Testis (tissue), 3 donors: ENCODE results near the gene SPAAR. TPM values are rescaled to one million over a fixed set of nuclear protein-coding genes. Genes with fewer than 3 reads are reported as not detected.

Experiments used
- DNase-seq: peaks from one replicate; pipeline ENCODE4 v3.0.0-alpha.2; 2019
- H3K27ac ChIP-seq, 2 donors: fragments of 200-600 bp; sonication (generic); one replicate each; pipeline ENCODE4 v1.5.1; 2019
- H3K27me3 ChIP-seq: fragments of 200-600 bp; sonication (generic); one replicate; pipeline ENCODE4 v1.5.1; 2019
- H3K36me3 ChIP-seq: fragments of 200-600 bp; sonication (generic); one replicate; pipeline ENCODE4 v1.5.1; 2017; ENCODE audit warnings: low read depth; ENCODE audit errors: missing control alignments
- H3K4me1 ChIP-seq: fragments of 200-600 bp; sonication (generic); one replicate; pipeline ENCODE4 v1.5.1; 2019
- H3K4me3 ChIP-seq, 2 donors: fragments of 200-600 bp; sonication (generic); one replicate each; pipeline ENCODE4 v1.5.1; 2017 to 2019
- H3K9me3 ChIP-seq: fragments of 200-600 bp; sonication (generic); one replicate; pipeline ENCODE4 v1.5.1; 2017
- CTCF ChIP-seq, 3 experiments: fragments of 450-650 bp in 2 of 3; fragments of 200-600 bp in 1 of 3; sonication (generic) in 1 of 3; IDR thresholded peaks; one replicate each; pipeline ENCODE4 v1.5.1; 2016 to 2019; ENCODE audit warnings: antibody characterized with exemption in 3 of 3, mild to moderate bottlenecking in 2 of 3, moderate library complexity in 1 of 3
- POLR2A ChIP-seq: fragments of 450-650 bp; IDR thresholded peaks from one replicate; pipeline ENCODE4 v1.6.1; 2017; ENCODE audit warnings: antibody characterized with exemption, mild to moderate bottlenecking, moderate library complexity
- WGBS, 2 donors: methylation state at CpG; one replicate each; pipeline ENCODE4 v1.1.5; 2018; 5-methylcytosine and 5-hydroxymethylcytosine counted together
- intact Hi-C: fragments of 100-400 bp; cut with DNase I; formaldehyde crosslinking; loops from one replicate; pipeline ENCODE4 v1.15.1; 2023; ENCODE audit warnings: low total_unique reads
- polyA plus RNA-seq: library from polyadenylated mRNA; stranded (reverse); fragments of 350-450 nt; fragmentation: Illumina TruSeq; extraction: RNeasy Lipid Tissue Mini Kit (QIAGEN cat#74804); gene quantifications from one replicate; pipeline ENCODE4 v1.2.3, GENCODE V29; 2014; ENCODE audit warnings: low read depth, low replicate concordance; ENCODE audit not compliant: insufficient read depth
- total RNA-seq, 2 donors: library from RNA; depleted of rRNA; stranded (reverse); fragments of >200 nt; gene quantifications; one replicate each; pipeline ENCODE4 v1.2.3, GENCODE V29; 2016

Gene SPAAR
- total and polyA plus RNA-seq, 3 donors from 2014 or later: 15.0 to 69.8 (median 56.9) TPM

- no peaks in the 10 kb centered on the region for H3K27me3 ChIP-seq
- H3K9me3 ChIP-seq: no peaks in the 10 kb centered on the region
- WGBS, 2 donors: 90 to 95% methylated on average over 5 of the region's 5 CpGs
- no peak within 1 kb of the TSS for H3K4me3 ChIP-seq
- no peaks in the 10 kb centered on the region for H3K36me3 ChIP-seq
- intact Hi-C loops: loop anchor here (10.0 kb wide), 2 partner anchors 47 to 227 kb away; no protein-coding TSS in a partner anchor
- TF ChIP-seq POLR2A (no peak), CTCF (IDR thresholded peaks at IDR 0.05) (no peak)
- H3K4me1 ChIP-seq: no peaks in the 10 kb centered on the region
- no peak for DNase-seq
- H3K27ac ChIP-seq: no peak within 1 kb of the TSS
These were observed 49.0 kb downstream of the SPAAR start, which contains the start of gene OR2S2 for GRCh38 chr9:35958104-35958837. TSS of gene OR2S2 (minus strand) at chr9:35958154. CDS start at chr9:35958098, 56 bp downstream.

GRCh38 chr9:35960039-35960655 is 50.9 kb downstream of the SPAAR start:
- no peak for DNase-seq
- 78 to 80% methylated on average over 3 of the region's 3 CpGs for WGBS, 2 donors
- H3K4me1 ChIP-seq: no peaks in the 10 kb centered on the region
- no peak overlapping the region for H3K4me3 ChIP-seq
- no peaks in the 10 kb centered on the region for H3K36me3 ChIP-seq
- no peak overlapping the region for H3K27ac ChIP-seq
- intact Hi-C loops: no loop called here
- H3K9me3 ChIP-seq: no peaks in the 10 kb centered on the region
- H3K27me3 ChIP-seq: no peaks in the 10 kb centered on the region
- no peak for TF ChIP-seq CTCF (IDR thresholded peaks at IDR 0.05)
- no peak for TF ChIP-seq POLR2A

Other genes starting within 250 kb of the SPAAR start
- 1 to 10 TPM; 2.2 to 6.5 TPM for gene ARHGEF39, start 244.3 kb upstream of the SPAAR start, total RNA-seq
- 7.0 TPM for gene ARHGEF39, start 244.3 kb upstream of the SPAAR start, polyA plus RNA-seq
- gene CA9, start 235.6 kb upstream of the SPAAR start, total RNA-seq: 10 to 100 TPM; 11.0 to 36.8 TPM
- gene CA9, start 235.6 kb upstream of the SPAAR start, polyA plus RNA-seq: 50.5 TPM
- gene TPM2, start 219.6 kb upstream of the SPAAR start, total RNA-seq: 100 to 1,000 TPM; 182 to 211 TPM
- gene TPM2, start 219.6 kb upstream of the SPAAR start, polyA plus RNA-seq: 369 TPM
- 100 to 1,000 TPM; 134 to 201 TPM for gene TLN1, start 177.3 kb upstream of the SPAAR start, total RNA-seq
- gene TLN1, start 177.3 kb upstream of the SPAAR start, polyA plus RNA-seq: 171 TPM
- 10 to 100 TPM; 51.2 to 63.1 TPM for gene CREB3, start 176.8 kb upstream of the SPAAR start, total RNA-seq
- 85.0 TPM for gene CREB3, start 176.8 kb upstream of the SPAAR start, polyA plus RNA-seq
- gene GBA2, start 160.3 kb upstream of the SPAAR start, total RNA-seq: 10 to 100 TPM; 66.5 to 77.1 TPM
- gene GBA2, start 160.3 kb upstream of the SPAAR start, polyA plus RNA-seq: 51.3 TPM
- 10 to 100 TPM; 21.1 to 21.4 TPM for gene RGP1, start 160.2 kb upstream of the SPAAR start, total RNA-seq
- gene RGP1, start 160.2 kb upstream of the SPAAR start, polyA plus RNA-seq: 23.9 TPM
- gene MSMP, start 155.2 kb upstream of the SPAAR start, total RNA-seq: 1 to 10 TPM in 1 of 2 donors, not detected in 1; 1.7 TPM
- gene MSMP, start 155.2 kb upstream of the SPAAR start, polyA plus RNA-seq: 1.9 TPM
- gene NPR2, start 117.9 kb upstream of the SPAAR start, total RNA-seq: 10 to 100 TPM; 16.1 to 23.4 TPM
- 18.5 TPM for gene NPR2, start 117.9 kb upstream of the SPAAR start, polyA plus RNA-seq
- 10 to 100 TPM; 18.9 to 27.0 TPM for gene SPAG8, start 97.2 kb upstream of the SPAAR start, total RNA-seq
- gene SPAG8, start 97.2 kb upstream of the SPAAR start, polyA plus RNA-seq: 81.5 TPM
- 10 to 100 TPM; 36.1 to 36.9 TPM for gene HINT2, start 94.4 kb upstream of the SPAAR start, total RNA-seq
- gene HINT2, start 94.4 kb upstream of the SPAAR start, polyA plus RNA-seq: 55.1 TPM
- gene FAM221B, start 80.8 kb upstream of the SPAAR start, total RNA-seq: 1 to 10 TPM; 4.2 to 7.2 TPM
- gene FAM221B, start 80.8 kb upstream of the SPAAR start, polyA plus RNA-seq: 17.1 TPM
- gene TMEM8B, start 80.3 kb upstream of the SPAAR start, total RNA-seq: 10 to 100 TPM; 22.2 to 24.5 TPM
- 24.6 TPM for gene TMEM8B, start 80.3 kb upstream of the SPAAR start, polyA plus RNA-seq
- not detected for gene OR13J1, start 39.1 kb upstream of the SPAAR start, total RNA-seq
- gene OR13J1, start 39.1 kb upstream of the SPAAR start, polyA plus RNA-seq: not detected
- gene HRCT1, start 3.3 kb upstream of the SPAAR start, total RNA-seq: 1 to 10 TPM; 2.5 to 6.5 TPM
- gene HRCT1, start 3.3 kb upstream of the SPAAR start, polyA plus RNA-seq: 7.1 TPM
- gene OR2S2, start 48.7 kb downstream of the SPAAR start, total RNA-seq: not detected
- gene OR2S2, start 48.7 kb downstream of the SPAAR start, polyA plus RNA-seq: not detected
- gene RECK, start 127.4 kb downstream of the SPAAR start, total RNA-seq: 10 to 100 TPM; 10.1 to 15.4 TPM
- gene RECK, start 127.4 kb downstream of the SPAAR start, polyA plus RNA-seq: 17.6 TPM
- gene GLIPR2, start 227.2 kb downstream of the SPAAR start, total RNA-seq: 1 to 10 TPM; 3.5 to 3.9 TPM
- 19.6 TPM for gene GLIPR2, start 227.2 kb downstream of the SPAAR start, polyA plus RNA-seq